AG09309 (cell line): ENCODE data around the gene EAF1.
"Not testable (repeated sequence)": the region's sequence is repeated elsewhere in the genome, so short reads cannot be mapped to it uniquely, and the experiment has no call there.

Experiments
- DNase-seq: peaks from one replicate; pipeline ENCODE4 v3.0.0-alpha.2; 2010; ENCODE audit warnings: low read depth
- H3K4me3 ChIP-seq: 2 replicates; pipeline ENCODE4 v1.5.1; 2011; ENCODE audit warnings: mild to moderate bottlenecking, low read depth, low read length, moderate library complexity; ENCODE audit not compliant: control insufficient read depth
- CTCF ChIP-seq: IDR thresholded peaks from 2 replicates; pipeline ENCODE4 v1.5.1; 2011; ENCODE audit warnings: mild to moderate bottlenecking, low read depth, low read length, inconsistent platforms; ENCODE audit not compliant: insufficient read depth, control insufficient read depth; ENCODE audit errors: missing control alignments

Gene EAF1

GRCh38 chr3:15452961-15453360 is 25.6 kb downstream of the EAF1 start:
- no peak for DNase-seq
- TF ChIP-seq CTCF, result no peak
- H3K4me3 ChIP-seq, result no peak overlapping the region

GRCh38 chr3:15453501-15453900 is 26.1 kb downstream of the EAF1 start:
- H3K4me3 ChIP-seq, result no peak overlapping the region
- DNase-seq, result no peak
- TF ChIP-seq CTCF, result no peak

GRCh38 chr3:15453991-15454625 is 26.7 kb downstream of the EAF1 start:
- DNase-seq, result no peak
- TF ChIP-seq CTCF, result no peak

GRCh38 chr3:15454965-15455364 is 27.6 kb downstream of the EAF1 start:
- no peak for TF ChIP-seq CTCF
- DNase-seq, result no peak
- H3K4me3 ChIP-seq, result no peak overlapping the region

More at GRCh38 chr3:15453991-15454625, 26.7 kb downstream of the EAF1 start:
- H3K4me3 ChIP-seq, result no peak overlapping the region

- TF ChIP-seq CTCF, result no peak
- no peak overlapping the region for H3K4me3 ChIP-seq
- no peak for DNase-seq
Measured at GRCh38 chr3:15455756-15456155, 28.4 kb downstream of the EAF1 start.

GRCh38 chr3:15456321-15456720 is 28.9 kb downstream of the EAF1 start:
- TF ChIP-seq CTCF, result no peak
- H3K4me3 ChIP-seq, result no peak overlapping the region
- no peak for DNase-seq

- H3K4me3 ChIP-seq, result not testable (repeated sequence)
Measured at GRCh38 chr3:15456915-15457314, 29.5 kb downstream of the EAF1 start.

More at GRCh38 chr3:15456915-15457314, 29.5 kb downstream of the EAF1 start:
- not testable (repeated sequence) for DNase-seq
